CD14-positive monocyte (primary cell): ENCODE results near the gene ADSL. TPM values are rescaled to one million over a fixed set of nuclear protein-coding genes. Genes with fewer than 3 reads are reported as not detected.

Experiments
- DNase-seq, 3 donors: peaks; one replicate each; pipeline ENCODE4 v3.0.0-alpha.2; 2011 to 2022
- H2AFZ ChIP-seq: 2 replicates; pipeline ENCODE4 v1.6.0; 2012; ENCODE audit warnings: mild to moderate bottlenecking, low read depth, low read length, inconsistent platforms; ENCODE audit not compliant: insufficient read depth, poor library complexity, severe bottlenecking
- H3K27ac ChIP-seq, 2 donors: 1 replicate in 1 of 2; 2 replicates in 1 of 2; pipeline ENCODE4 v1.5.1; 2012 to 2013; ENCODE audit warnings: low read length in 2 of 2, control low read depth in 1 of 2, inconsistent platforms in 1 of 2, low read depth in 1 of 2, mild to moderate bottlenecking in 1 of 2
- H3K27me3 ChIP-seq, 2 donors: one replicate each; pipeline versions ENCODE4 v1.6.0 to v1.6.1; 2011 to 2013; ENCODE audit warnings: low read length in 2 of 2; ENCODE audit not compliant: control insufficient read depth in 2 of 2, insufficient read depth in 2 of 2
- H3K36me3 ChIP-seq, 2 donors: replicated peaks in 1 of 2; 1 replicate in 1 of 2; 2 replicates in 1 of 2; pipeline versions ENCODE4 v1.5.1 to v1.6.1; 2012 to 2013; ENCODE audit warnings: low read length in 2 of 2, control low read depth in 1 of 2, inconsistent platforms in 1 of 2, mild to moderate bottlenecking in 1 of 2; ENCODE audit not compliant: insufficient read depth in 2 of 2, control insufficient read depth in 1 of 2
- H3K4me1 ChIP-seq, 2 donors: 1 replicate in 1 of 2; 2 replicates in 1 of 2; pipeline versions ENCODE4 v1.5.1 to v1.6.1; 2012 to 2013; ENCODE audit warnings: low read length in 2 of 2, control low read depth in 1 of 2, inconsistent platforms in 1 of 2, mild to moderate bottlenecking in 1 of 2, moderate library complexity in 1 of 2; ENCODE audit not compliant: insufficient read depth in 2 of 2, control insufficient read depth in 1 of 2
- H3K4me2 ChIP-seq: replicated peaks from 2 replicates; pipeline ENCODE3; 2012; ENCODE audit warnings: low read length, moderate library complexity, mild to moderate bottlenecking; ENCODE audit not compliant: poor library complexity, severe bottlenecking; ENCODE audit errors: extremely low read depth
- H3K4me3 ChIP-seq, 3 experiments: fragments of 200-600 bp in 1 of 3; sonication (generic) in 1 of 3; replicated peaks in 1 of 3; 1 replicate in 2 of 3; 2 replicates in 1 of 3; pipeline ENCODE4 v1.5.1; 2011 to 2013; ENCODE audit warnings: low read length in 3 of 3, mild to moderate bottlenecking in 3 of 3, control low read depth in 2 of 3, low read depth in 2 of 3, inconsistent platforms in 1 of 3, moderate library complexity in 1 of 3
- H3K79me2 ChIP-seq: 2 replicates; pipeline ENCODE4 v1.6.0; 2012; ENCODE audit warnings: mild to moderate bottlenecking, control low read depth, inconsistent platforms, low read length, moderate library complexity; ENCODE audit not compliant: insufficient read depth
- H3K9ac ChIP-seq: 2 replicates; pipeline ENCODE4 v1.6.0; 2017; ENCODE audit warnings: low read length, mild to moderate bottlenecking; ENCODE audit not compliant: insufficient read depth, poor library complexity, severe bottlenecking
- H3K9me3 ChIP-seq, 2 donors: replicated peaks in 1 of 2; 1 replicate in 1 of 2; 2 replicates in 1 of 2; pipeline versions ENCODE4 v1.5.1 to v1.6.1; 2012 to 2013; ENCODE audit warnings: low read length in 2 of 2, control low read depth in 1 of 2; ENCODE audit not compliant: control insufficient read depth in 1 of 2, insufficient read depth in 1 of 2
- H4K20me1 ChIP-seq: 2 replicates; pipeline ENCODE4 v1.6.0; 2012; ENCODE audit warnings: mild to moderate bottlenecking, low read length, control low read depth, moderate library complexity; ENCODE audit not compliant: insufficient read depth
- H3K27ac Mint-ChIP-seq, 7 donors: one replicate each; pipeline ENCODE4 v1.8.0; 2020; ENCODE audit warnings: mild to moderate bottlenecking in 7 of 7, mixed read lengths in 7 of 7, moderate library complexity in 6 of 7, inconsistent platforms in 2 of 7
- H3K27me3 Mint-ChIP-seq, 3 donors: one replicate each; pipeline ENCODE4 v1.8.0; 2021 to 2022; ENCODE audit warnings: low read depth in 3 of 3, mild to moderate bottlenecking in 3 of 3, mixed read lengths in 3 of 3, moderate library complexity in 3 of 3, inconsistent platforms in 1 of 3
- H3K36me3 Mint-ChIP-seq, 2 donors: one replicate each; pipeline ENCODE4 v1.8.0; 2020; ENCODE audit warnings: mixed read lengths in 2 of 2, inconsistent platforms in 1 of 2, mild to moderate bottlenecking in 1 of 2
- H3K4me1 Mint-ChIP-seq: one replicate; pipeline ENCODE4 v1.8.0; 2020; ENCODE audit warnings: mild to moderate bottlenecking, mixed read lengths
- H3K4me3 Mint-ChIP-seq, 2 donors: one replicate each; pipeline ENCODE4 v1.8.0; 2020; ENCODE audit warnings: mild to moderate bottlenecking in 2 of 2, mixed read lengths in 2 of 2, moderate library complexity in 1 of 2
- H3K9me3 Mint-ChIP-seq, 7 donors: one replicate each; pipeline ENCODE4 v1.8.0; 2020 to 2022; ENCODE audit warnings: mixed read lengths in 7 of 7, mild to moderate bottlenecking in 6 of 7, moderate library complexity in 6 of 7, inconsistent platforms in 2 of 7
- CTCF ChIP-seq: fragments of 200-600 bp; IDR thresholded peaks from one replicate; pipeline ENCODE4 v1.8.0; 2022; ENCODE audit warnings: antibody characterized with exemption, mild to moderate bottlenecking
- intact Hi-C, 2 donors: fragments of 100-400 bp; cut with micrococcal nuclease; formaldehyde crosslinking; loops; one replicate each; pipeline versions ENCODE4 v1.15.0 to v1.15.1; 2023
- polyA plus RNA-seq, 3 donors: library from polyadenylated mRNA; depleted of rRNA in 1 of 3; unstranded in 2 of 3; stranded (reverse) in 1 of 3; fragments of 300-500 nt in 2 of 3; fragments of >200 nt in 1 of 3; fragmentation: Illumina TruSeq in 2 of 3; gene quantifications; 1 replicate in 2 of 3; 2 replicates in 1 of 3; pipeline ENCODE4 v1.2.3, GENCODE V29; 2012 to 2021

Gene ADSL
- polyA plus RNA-seq, 3 donors: 56.7 to 82.3 (median 65.1) TPM

GRCh38 chr22:40314041-40314440 is 32.3 kb upstream of the ADSL start:
- H3K27me3 ChIP-seq: no peaks in the 10 kb centered on the region
- H3K27ac Mint-ChIP-seq: peak overlapping the region in 6 of 7 donors; percentile 59 to 88 (median 72)
- no peaks in the 10 kb centered on the region for H3K9me3 ChIP-seq
- H3K4me1 Mint-ChIP-seq: peaks cover 27% of the 10 kb centered on the region
- H3K4me3 Mint-ChIP-seq: peak overlapping the region in 1 of 2 donors; percentile 28
- no peaks in the 10 kb centered on the region for H3K79me2 ChIP-seq
- DNase-seq: peak in 2 of 3 donors; percentile 10 to 23
- H3K9me3 Mint-ChIP-seq: no peaks in the 10 kb centered on the region
- no peaks in the 10 kb centered on the region for H3K27me3 Mint-ChIP-seq
- peaks cover 26 to 27% of the 10 kb centered on the region in 2 donors for H3K4me1 ChIP-seq
- H3K27ac ChIP-seq: peak overlapping the region in 1 of 2 donors; percentile 41
- peaks cover 81 to 93% of the 10 kb centered on the region in 2 donors for H3K36me3 Mint-ChIP-seq
- H4K20me1 ChIP-seq: peaks cover 24% of the 10 kb centered on the region
- intact Hi-C loops: no loop called here
- TF ChIP-seq CTCF: no peak
- no peak overlapping the region for H3K9ac ChIP-seq
- no peak overlapping the region for H3K4me3 ChIP-seq
- H3K4me2 ChIP-seq: peak overlapping the region; percentile 13
- no peak overlapping the region for H2AFZ ChIP-seq
- peaks cover 79 to 97% of the 10 kb centered on the region in 2 donors for H3K36me3 ChIP-seq

GRCh38 chr22:40320687-40321086 is 25.6 kb upstream of the ADSL start:
- Histone ChIP-seq H4K20me1 (peaks cover 5% of the 10 kb centered on the region), H2AFZ (no peak overlapping the region), H3K4me1 (no peaks in the 10 kb centered on the region), H3K27me3 (no peaks in the 10 kb centered on the region), H3K9ac (no peak overlapping the region), H3K79me2 (no peaks in the 10 kb centered on the region), H3K9me3 (no peaks in the 10 kb centered on the region), H3K4me2 (no peak overlapping the region), H3K4me3 (no peak overlapping the region), H3K36me3 (peaks cover 80 to 100% of the 10 kb centered on the region in 2 donors), H3K27ac (no peak overlapping the region)
- Mint-ChIP-seq H3K4me1 (no peaks in the 10 kb centered on the region), H3K4me3 (no peak overlapping the region), H3K9me3 (no peaks in the 10 kb centered on the region), H3K27ac (no peak overlapping the region), H3K36me3 (peaks cover 94 to 96% of the 10 kb centered on the region in 2 donors), H3K27me3 (no peaks in the 10 kb centered on the region)
- no peak for DNase-seq
- intact Hi-C loops: no loop called here
- no peak for TF ChIP-seq CTCF
